Prostate gland (tissue), 2 donors: Measurements from ENCODE around the gene ADGRD1. TPM values are rescaled to one million over a fixed set of nuclear protein-coding genes. Genes with fewer than 3 reads are reported as not detected.

Experiments
- DNase-seq: peaks from one replicate; pipeline ENCODE4 v3.0.0-alpha.2; 2019; ENCODE audit warnings: low spot score
- H3K27ac ChIP-seq, 2 donors: fragments of 200-600 bp; sonication (generic); 2 replicates each; pipeline ENCODE4 v1.5.1; 2017 to 2019
- H3K27me3 ChIP-seq: fragments of 200-600 bp; sonication (generic); replicated peaks from 2 replicates; pipeline ENCODE4 v1.5.1; 2019; ENCODE audit not compliant: insufficient read depth
- H3K36me3 ChIP-seq, 2 donors: fragments of 200-600 bp; sonication (generic); 1 replicate in 1 of 2; 2 replicates in 1 of 2; pipeline versions ENCODE4 v1.5.1 to v1.8.1; 2017 to 2019
- H3K4me1 ChIP-seq: fragments of 200-600 bp; sonication (generic); replicated peaks from 2 replicates; pipeline ENCODE4 v1.5.1; 2019
- H3K4me3 ChIP-seq, 2 donors: fragments of 200-600 bp; sonication (generic); 2 replicates each; pipeline ENCODE4 v1.5.1; 2017 to 2019
- H3K9me3 ChIP-seq: fragments of 200-600 bp; sonication (generic); 2 replicates; pipeline ENCODE4 v1.5.1; 2017
- CTCF ChIP-seq, 4 experiments: fragments of 200-600 bp in 2 of 4; fragments of 450-650 bp in 2 of 4; sonication (generic) in 2 of 4; IDR thresholded peaks; 1 replicate in 3 of 4; 2 replicates in 1 of 4; pipeline ENCODE4 v1.5.1; 2016 to 2019; ENCODE audit warnings: antibody characterized with exemption in 4 of 4, mild to moderate bottlenecking in 2 of 4, moderate library complexity in 2 of 4
- POLR2A ChIP-seq: fragments of 450-650 bp; IDR thresholded peaks from one replicate; pipeline ENCODE4 v1.6.1; 2016; ENCODE audit warnings: antibody characterized with exemption, mild to moderate bottlenecking
- POLR2AphosphoS5 ChIP-seq: sonication (generic); formaldehyde crosslinking; IDR thresholded peaks from one replicate; pipeline ENCODE4 v1.6.1; 2017; ENCODE audit warnings: antibody characterized with exemption
- WGBS: methylation state at CpG from one replicate; pipeline ENCODE4 v1.1.5; 2018; 5-methylcytosine and 5-hydroxymethylcytosine counted together
- intact Hi-C: fragments of 100-400 bp; cut with DNase I; formaldehyde crosslinking; loops from one replicate; pipeline ENCODE4 v1.14.2; 2022
- total RNA-seq, 2 donors: library from RNA; depleted of rRNA; stranded (reverse); fragments of >200 nt; gene quantifications; one replicate each; pipeline ENCODE4 v1.1.0, GENCODE V29; 2016

Gene ADGRD1
- total RNA-seq, 2 donors from 2014 or later, result 4.3 to 20.9 TPM

GRCh38 chr12:131076791-131077747, 123.4 kb downstream of the ADGRD1 start:
- Histone ChIP-seq H3K4me3 (no peak overlapping the region), H3K36me3 (no peaks in the 10 kb centered on the region), H3K9me3 (no peaks in the 10 kb centered on the region), H3K27ac (no peak overlapping the region), H3K27me3 (no peaks in the 10 kb centered on the region), H3K4me1 (no peaks in the 10 kb centered on the region)
- intact Hi-C loops, result no loop called here
- WGBS, result 77% methylated on average over 25 of the region's 25 CpGs
- no peak for DNase-seq
- no peak for TF ChIP-seq CTCF (IDR thresholded peaks at IDR 0.05)
- TF ChIP-seq POLR2AphosphoS5, result no peak
- TF ChIP-seq POLR2A, result no peak

- no peaks in the 10 kb centered on the region for H3K27me3 ChIP-seq
- H3K4me1 ChIP-seq, result no peaks in the 10 kb centered on the region
- intact Hi-C loops, result no loop called here
- H3K9me3 ChIP-seq, result no peaks in the 10 kb centered on the region
- no peaks in the 10 kb centered on the region for H3K36me3 ChIP-seq
- H3K27ac ChIP-seq, result no peak overlapping the region
- WGBS, result 72% methylated on average over 11 of the region's 11 CpGs
- H3K4me3 ChIP-seq, result no peak overlapping the region
- TF ChIP-seq POLR2A (no peak), CTCF (IDR thresholded peaks at IDR 0.05) (no peak), POLR2AphosphoS5 (no peak)
- DNase-seq, result no peak
These were observed 124.3 kb downstream of the ADGRD1 start for GRCh38 chr12:131077931-131078391.

DNA sequence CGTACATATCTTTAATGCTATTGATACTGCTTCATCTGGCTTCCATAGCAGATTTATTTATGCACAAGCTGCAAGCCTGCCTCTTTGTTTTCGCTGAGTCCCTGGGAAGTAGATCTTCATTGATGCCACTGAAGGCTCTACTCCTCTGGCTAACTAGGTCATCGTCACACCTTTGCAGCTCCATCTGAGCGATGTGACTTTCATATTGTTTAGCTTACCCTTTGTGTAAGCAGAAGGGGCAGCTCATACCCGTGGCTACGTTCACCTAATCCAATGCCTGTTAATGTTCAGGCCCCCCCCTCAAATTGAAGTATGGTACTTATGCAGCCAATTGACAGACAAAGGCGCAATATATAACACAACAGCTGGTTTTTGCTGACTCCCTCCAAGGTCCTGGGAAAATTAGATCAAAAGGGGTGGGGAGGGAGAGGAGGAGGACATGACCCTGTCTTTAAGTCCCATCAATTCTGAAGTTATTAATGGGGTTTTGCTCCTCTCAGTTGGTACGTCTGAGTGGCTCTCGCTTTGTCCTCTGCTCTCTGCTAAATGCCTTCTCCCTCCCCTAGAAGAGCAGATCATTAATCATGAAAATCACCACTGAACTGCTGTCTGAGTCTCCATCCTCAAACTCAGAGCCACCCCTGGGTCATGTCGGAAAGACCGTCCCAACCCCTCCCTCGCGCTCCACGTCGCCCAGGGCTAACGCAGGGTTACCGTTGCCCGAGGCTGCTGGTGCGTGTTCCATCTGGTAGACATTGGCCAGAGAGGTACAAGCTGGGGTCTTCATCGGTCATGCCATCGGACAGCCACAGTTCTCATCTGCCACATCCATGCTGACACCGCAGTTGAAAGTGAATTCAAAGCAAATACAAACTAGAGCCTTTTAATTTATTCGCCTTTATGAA, 128.8 kb downstream of the ADGRD1 start:
- Histone ChIP-seq H3K27ac (no peak overlapping the region), H3K4me3 (no peak overlapping the region), H3K4me1 (no peaks in the 10 kb centered on the region), H3K27me3 (no peaks in the 10 kb centered on the region), H3K9me3 (no peaks in the 10 kb centered on the region), H3K36me3 (no peaks in the 10 kb centered on the region)
- DNase-seq, result no peak
- 88% methylated on average over 23 of the region's 23 CpGs for WGBS
- intact Hi-C loops, result no loop called here
- TF ChIP-seq CTCF (IDR thresholded peaks at IDR 0.05), result no peak
- no peak for TF ChIP-seq POLR2A
- no peak for TF ChIP-seq POLR2AphosphoS5

- 88% methylated on average over 28 of the region's 28 CpGs for WGBS
These were observed 130.8 kb downstream of the ADGRD1 start for GRCh38 chr12:131084341-131085011.

More at GRCh38 chr12:131084341-131085011, 130.8 kb downstream of the ADGRD1 start:
- no peak overlapping the region for H3K27ac ChIP-seq
- H3K4me1 ChIP-seq, result no peaks in the 10 kb centered on the region
- TF ChIP-seq CTCF (IDR thresholded peaks at IDR 0.05), result no peak
- TF ChIP-seq POLR2A, result no peak
- no peak for TF ChIP-seq POLR2AphosphoS5
- no peaks in the 10 kb centered on the region for H3K36me3 ChIP-seq
- intact Hi-C loops, result no loop called here
- no peaks in the 10 kb centered on the region for H3K9me3 ChIP-seq
- DNase-seq, result no peak
- H3K4me3 ChIP-seq, result no peak overlapping the region
- no peaks in the 10 kb centered on the region for H3K27me3 ChIP-seq
